AG20443 (cell line): Measurements from ENCODE around the gene CSTF3.
"Not testable (repeated sequence)": the region's sequence is repeated elsewhere in the genome, so short reads cannot be mapped to it uniquely, and the experiment has no call there.

Experiments used
- DNase-seq: peaks from one replicate; pipeline ENCODE4 v3.0.0; 2012; ENCODE audit warnings: low spot score, mixed read lengths

The CSTF3 gene

DNA sequence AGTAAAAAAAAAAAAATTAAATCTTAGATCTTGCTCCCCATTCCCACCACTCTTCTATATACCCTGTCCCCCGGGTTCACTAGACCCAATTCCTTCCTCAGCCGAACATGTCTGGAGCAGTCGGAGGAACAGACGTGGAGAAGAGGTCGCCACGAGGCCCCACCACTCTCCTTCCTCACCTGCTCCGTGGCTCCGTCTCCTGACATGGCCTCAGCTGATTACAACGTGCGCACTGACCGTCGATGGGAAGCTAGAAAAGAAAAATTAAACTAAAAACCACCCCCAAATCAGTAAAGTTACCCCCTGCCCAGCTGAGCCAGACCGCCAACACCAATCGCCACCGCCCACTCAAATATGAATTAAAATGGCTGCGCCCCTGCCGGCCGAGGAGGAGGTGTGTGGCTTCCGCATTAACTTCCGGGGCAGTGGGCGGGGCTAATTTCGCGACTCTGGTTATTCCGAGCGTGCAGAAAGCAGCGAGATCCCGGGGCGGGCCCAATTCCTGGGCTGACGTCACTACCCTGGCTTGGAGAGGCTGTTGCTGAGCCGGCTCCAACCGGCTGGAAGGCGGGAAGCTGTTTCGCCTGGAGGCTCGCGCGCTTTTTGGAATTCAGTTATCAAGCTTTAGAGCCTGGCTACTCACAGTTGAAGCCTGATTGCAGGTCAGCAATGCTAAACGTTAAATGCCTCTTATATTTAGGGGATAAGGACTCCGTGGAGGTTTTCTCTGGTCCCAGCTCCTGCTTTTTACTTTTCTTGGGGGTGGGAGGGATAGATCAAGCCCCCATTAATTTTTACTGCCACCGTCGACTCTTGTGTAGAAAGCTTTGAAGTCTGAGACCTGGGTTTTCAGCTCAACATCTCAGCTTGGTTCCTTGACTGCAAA is at the start of gene CSTF3:
Gene CSTF3, minus strand, starts transcription at position 361 of the 886 bp plus-strand sequence. Its CDS starts 155 bp downstream, at position 206.
- DNase-seq, result peak; percentile 99

DNA sequence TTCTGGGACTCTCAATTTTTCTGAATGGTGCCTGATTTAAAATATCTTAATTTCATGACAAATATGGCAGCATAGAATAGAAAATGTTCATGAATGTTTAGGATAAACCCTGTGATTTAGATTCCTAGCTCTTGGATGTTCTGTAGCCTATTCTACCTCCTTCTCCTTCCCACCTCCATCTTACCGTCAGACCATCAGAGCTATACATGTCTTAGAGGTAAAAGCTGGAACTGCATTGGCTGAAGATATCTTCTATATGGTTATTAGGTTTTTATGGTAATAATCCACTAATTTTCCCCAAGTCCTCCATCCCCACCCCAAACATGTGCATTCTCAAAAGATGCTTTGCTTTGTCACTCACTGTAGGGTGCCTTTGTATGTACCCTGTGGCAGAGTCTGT is 46.9 kb upstream of the CSTF3 start:
- no peak for DNase-seq

DNA sequence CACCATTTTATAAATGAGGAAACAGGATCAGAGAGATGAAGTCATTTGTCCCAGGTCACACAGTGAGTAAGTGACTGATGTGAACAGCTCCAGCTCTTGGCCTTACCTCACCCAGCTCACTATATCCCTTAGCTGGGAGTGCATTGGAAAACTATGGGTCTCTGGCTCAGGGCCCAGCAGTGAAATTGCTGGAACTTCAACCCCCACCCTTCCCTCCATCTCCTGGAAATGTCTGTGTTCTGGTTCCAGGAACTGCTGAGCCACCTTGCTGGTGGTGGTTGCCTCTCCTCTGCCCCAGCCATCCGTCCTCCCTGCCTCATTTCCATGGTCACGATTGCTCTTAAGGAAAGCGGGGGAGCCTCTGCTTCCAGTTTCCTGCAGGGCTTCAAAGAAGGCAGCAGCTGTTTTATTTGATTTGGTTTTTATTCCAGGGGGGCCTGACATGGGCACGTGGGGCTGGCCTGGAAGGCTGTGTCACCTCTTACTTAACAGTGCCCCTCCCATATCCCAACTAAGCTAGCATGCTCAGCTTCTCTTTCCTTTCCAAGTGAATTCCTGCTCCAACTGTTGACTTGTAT is 46.2 kb upstream of the CSTF3 start:
- peak; percentile 19 for DNase-seq

DNA sequence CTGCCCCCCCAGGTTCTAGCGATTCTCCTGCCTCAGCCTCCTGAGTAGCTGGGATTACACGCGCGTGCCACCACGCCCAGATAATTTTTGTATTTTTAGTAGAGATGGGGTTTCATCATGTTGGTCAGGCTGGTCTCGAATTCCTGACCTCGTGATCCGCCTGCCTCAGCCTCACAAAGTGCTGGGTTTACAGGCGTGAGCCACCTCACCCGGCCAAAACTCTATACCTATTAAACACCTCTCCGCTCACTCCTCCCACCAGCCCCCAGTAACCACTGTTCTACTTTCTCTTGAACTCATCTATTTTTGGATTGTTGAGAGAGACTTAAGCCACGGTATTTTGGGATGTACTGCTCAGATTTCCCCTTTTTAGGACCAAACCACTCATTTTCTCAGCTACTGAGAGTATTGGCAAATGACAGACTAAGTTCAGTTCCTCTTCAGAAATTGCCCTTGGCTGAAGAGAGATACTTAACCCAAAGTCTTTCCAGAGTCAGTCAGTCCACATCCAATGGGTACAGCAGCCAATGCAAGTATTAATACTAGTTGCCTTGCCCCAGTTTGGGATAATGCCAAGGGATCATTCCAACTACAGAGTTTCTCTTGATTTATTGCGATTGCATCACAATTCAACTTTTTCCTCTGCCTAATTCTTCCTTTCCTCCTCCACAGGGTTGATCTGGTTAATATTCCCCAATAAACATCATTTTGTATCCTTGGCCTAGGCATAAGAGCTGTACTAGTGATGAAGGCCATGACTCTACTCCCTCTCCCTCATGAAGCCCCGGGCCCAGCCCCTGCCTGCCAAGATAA is 36.8 kb upstream of the CSTF3 start:
- DNase-seq, result no peak

DNA sequence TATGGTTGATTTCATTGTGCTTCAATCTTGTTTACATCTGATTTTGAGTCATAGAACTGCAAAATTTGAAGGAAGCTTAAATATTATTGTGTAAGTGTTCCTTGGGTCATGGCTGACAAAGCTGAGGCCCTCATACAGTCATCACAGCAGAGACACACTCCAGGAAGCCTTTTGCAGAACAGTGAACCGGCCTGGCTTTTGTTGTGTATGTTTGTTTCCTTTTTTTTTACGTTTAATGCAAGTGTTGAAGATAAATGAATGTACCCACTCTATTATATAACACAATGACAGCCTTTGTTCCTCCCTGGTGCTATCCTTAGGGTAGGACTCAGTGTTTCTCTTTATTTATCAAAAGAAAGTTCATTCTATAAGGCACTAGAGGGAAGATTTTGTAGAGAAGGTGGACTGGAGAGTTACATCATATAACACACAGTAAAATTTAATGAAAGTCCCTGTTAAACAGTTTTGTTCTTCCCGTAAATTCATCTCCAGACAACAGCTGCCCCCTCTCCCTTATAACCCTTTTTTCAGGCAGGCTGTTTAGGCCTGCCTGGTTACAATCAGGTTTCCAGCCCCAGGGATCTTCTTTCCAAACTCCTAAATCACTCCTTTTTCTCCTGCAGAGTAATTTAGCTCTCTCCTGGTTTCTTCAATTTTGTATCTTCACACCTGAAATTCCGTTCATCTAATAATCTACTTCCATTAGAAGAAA is 34.3 kb upstream of the CSTF3 start:
- no peak for DNase-seq

DNA sequence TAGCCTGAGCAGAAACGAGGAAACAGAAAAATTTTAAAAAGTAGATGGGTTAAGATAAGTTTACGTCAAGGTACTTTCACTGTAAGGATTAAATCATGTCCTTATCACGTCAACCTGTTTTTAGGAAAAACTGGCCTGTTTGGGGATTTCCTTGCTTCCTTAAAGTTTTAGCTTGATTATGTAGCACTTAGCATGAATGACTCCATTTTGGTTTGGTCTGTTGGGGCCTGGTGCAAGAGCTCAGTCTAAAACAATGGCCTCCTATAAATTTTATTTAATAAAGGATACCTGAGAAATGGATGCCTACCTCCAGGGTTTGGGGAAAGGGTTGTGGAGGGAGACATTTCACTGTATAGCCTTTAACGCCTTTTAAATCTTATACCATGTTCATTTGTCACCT is 33.2 kb upstream of the CSTF3 start:
- no peak for DNase-seq

DNA sequence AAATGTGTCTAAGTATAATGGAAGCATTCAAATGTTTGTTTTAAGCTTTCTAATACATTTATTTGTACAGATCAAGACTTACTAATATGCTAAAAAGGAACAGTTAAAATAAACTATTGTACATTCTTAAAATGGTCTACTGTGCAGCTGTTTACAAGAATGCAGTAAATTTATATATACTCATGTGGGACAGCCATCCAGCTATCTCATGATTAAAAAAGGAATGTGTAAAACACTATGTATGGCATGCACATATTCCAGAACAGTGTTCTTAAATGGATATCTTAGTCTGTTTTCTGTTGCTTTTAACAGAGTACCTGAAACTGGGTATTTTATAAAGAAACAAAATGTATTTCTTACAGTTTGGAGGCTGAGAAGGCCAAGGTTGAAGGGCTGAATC is 30.2 kb upstream of the CSTF3 start:
- no peak for DNase-seq

DNA sequence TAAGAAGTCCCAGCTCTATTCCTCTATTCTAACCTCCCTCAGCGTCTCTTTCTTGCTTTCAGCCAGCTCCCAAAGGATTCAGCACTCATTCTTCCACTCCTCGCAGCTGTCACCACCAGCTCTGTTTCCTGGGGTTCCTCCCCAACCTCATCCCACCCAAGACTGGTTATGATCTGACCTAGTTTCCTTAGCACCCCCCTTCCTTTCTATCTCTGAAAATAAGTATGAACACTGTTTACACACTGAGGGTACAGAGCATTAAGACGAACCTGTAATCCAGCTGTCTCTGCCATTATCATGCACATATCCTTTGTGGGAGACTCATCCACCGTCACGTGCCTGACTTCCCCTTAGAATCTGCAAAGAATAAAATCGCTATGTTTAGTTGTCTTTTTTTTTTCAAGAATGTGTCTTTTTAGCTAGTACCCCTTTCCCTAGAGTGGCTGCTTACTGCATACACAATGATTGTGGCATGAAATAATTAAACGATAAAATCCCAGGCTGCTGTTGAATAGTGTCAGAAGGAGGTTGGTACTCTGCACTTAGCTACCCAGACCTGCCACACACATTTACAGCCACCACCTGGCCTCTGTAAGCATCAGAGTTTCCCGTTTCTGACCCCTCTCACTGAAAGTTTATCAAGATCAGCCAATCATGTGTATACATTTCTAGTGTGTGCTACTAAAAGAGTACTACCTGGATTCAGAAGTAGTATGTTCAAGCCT is 26.9 kb upstream of the CSTF3 start:
- no peak for DNase-seq

DNA sequence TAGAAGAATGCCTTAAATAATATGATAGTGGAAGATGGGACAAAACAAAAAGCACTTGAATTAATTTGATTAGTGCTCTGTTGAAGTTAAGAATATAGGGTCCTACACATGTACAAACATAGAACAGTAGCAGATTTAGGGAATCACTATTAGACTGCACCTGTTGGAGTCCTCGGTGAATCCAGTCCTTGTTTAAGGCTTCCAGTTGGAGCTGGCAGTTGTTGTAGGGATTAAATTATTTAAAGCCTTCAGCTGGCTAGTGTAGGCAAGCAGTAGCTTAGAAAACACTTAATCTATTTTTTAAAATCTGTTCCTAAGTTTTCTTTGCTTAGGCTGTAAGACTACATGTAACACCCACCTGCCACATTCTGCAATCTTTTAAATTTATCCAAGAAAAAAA is 24.5 kb upstream of the CSTF3 start:
- DNase-seq, result no peak

DNA sequence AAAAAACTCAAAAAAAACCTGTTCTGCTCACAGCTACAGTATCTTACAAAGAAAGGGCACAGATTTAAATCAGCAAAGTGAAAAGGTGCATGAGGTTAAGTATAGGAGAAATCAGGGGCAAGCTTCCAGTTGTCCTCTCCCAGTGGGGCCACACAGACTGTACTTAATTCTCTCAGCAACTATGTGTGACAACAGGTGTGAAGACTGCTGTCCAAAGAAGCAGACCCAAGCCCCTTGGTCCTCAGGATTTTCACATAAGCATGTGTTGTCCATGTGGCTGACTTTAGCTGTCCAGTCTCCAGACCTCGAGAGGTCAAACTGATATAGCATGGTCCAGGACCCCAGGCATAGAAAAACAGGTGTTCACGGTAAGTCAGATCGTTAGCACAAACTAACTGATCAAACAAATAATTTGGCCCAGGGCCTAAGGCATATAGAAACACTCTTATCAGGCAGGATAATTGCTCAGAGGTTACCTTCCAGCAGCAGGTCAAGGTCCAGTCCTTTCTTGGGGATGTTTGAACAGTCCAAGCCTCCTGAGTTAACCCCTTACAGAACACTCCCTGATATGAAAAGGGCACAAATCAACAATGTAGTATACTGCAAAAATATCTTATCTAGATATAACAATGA is 21.1 kb upstream of the CSTF3 start:
- no peak for DNase-seq

DNA sequence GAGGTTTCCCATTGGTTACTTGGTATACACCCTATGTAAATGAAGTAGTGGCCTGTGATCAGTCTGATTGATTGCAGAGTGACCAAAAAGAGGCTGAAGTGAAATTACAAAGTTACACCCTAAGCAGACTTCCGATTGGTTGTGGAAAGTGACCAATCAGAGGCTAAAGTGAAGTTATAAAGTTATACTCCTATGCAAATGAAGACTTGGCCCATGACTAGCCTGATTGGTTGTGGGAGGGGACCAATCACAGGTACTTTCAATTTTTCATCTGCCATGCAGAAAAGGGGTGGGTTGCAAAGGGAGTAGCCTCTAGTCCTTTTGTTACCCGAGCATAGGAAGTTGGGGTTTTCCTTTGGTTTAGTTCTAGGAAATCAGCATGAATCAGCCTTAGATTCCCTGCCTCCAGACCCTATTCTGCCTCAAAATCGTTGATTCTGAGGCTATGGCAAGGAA is 18.1 kb upstream of the CSTF3 start:
- DNase-seq, result no peak

DNA sequence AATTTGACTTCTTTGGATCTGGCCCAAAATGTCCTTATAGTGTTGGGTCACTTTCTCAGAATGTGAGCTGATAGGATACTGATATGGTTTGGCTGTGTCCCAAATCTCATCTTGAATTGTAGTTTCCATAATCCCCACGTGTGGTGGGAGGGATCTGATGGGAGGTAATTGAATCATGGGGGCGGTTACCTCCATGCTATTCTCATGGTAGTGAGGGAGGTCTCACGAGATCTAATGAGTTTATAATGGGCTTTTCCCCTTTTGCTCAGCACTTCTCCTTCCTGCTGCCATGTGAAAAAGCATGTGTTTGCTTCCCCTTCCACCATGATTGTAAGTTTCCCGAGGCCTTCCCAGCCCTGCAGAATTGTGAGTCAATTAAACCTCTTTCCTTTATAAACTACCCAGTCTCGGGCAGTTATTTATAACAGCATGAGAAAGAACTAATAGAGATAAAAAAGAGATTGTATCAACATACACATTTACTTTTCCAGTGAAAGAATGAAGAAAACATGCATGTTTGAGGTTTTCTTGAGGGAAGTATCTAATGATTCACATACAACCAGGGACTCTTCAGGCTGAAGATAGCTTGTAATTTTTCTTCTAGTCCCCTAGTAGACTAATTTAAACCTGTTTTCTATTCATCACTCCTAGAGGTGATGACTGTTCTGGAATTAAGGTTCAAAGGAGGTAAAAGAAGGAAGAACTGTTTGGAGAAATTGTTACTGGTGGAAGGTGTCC is 17.3 kb upstream of the CSTF3 start:
- no peak for DNase-seq

DNA sequence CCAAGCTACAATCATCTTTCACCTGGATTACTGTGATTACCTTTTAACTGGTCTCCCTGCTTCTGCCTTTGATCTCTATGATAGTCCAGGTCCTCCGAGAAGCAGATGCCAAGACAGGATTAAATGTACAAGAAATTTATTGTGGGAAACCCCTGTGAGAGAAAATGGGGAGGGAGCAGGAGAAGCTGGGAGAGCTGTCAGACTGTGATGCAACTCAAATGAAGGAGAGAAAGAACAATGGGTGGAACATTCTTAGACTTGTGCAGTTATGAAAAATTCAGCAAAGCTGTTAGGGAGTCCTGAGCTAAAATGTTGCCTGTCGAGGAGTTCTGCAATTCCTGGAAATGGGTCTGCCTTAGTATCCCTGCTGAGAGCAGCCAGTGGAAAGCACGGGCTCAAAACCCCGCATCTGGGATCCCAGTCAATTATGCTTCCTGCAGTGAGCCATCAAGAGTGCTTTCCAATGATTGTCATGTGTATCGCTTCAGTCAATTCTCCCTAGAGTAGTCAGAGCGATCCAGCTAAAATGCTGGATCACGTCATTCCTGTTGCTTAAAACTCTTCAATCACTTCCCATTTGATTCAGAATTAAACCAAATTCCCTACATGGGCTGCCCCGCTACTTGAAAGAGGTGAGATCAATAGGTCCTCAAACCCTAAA is 16.5 kb upstream of the CSTF3 start:
- no peak for DNase-seq

DNA sequence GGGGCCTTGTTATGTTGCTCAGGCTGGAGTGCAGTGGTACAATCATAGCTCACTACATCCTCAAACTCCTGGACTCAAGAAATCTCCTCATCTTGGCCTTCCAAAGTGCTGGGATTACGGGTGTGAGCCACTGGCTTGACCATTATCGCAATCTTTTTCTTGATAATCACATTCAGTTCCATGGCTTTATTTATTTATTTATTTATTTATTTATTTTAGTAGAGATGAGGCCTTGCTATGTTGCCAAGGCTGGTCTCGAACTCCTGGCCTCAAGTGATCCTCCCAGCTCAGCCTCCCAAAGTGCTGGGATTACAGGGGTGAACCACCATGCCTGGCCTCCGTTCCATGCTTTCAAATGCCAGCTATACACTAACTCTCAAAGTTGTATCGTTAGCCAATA is 15.5 kb upstream of the CSTF3 start:
- DNase-seq, result not testable (repeated sequence)

DNA sequence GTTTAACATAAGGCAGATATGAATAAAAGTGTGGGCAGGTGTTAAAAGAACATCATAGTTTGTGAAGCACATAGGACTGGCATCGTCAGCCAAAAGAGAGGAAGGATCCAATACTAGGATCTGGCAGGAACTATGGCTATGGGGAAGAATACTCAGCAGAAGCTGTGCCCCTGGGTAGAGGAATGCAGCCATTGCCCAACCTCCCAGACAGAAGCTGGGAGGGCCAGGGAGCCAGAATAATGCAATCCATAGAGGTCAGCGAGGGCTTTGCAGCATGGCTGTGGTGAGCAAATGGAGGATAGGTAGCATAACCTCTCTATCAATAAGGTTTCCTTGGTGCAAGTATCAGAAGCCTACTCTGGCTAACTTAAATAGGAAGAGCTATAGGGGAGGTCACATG is 11.7 kb upstream of the CSTF3 start:
- peak; percentile 74 for DNase-seq

DNA sequence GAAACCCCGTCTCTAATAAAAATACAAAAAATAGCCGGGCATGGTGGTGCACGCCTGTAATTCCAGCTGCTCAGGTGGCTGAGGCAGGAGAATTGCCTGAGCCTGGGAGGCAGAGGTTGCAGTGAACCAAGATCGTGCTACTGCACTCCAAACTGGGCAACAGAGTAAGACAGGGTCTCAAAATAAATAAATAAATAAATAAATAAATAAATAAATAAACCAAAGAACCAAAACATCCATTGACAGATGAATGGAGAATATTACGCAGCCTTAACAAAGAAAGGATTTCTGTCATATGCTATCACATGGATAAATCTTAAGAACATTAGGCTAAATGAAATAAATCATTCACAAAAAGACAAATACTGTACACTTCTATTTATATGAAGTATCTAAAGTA is 11.1 kb upstream of the CSTF3 start:
- DNase-seq, result no peak

DNA sequence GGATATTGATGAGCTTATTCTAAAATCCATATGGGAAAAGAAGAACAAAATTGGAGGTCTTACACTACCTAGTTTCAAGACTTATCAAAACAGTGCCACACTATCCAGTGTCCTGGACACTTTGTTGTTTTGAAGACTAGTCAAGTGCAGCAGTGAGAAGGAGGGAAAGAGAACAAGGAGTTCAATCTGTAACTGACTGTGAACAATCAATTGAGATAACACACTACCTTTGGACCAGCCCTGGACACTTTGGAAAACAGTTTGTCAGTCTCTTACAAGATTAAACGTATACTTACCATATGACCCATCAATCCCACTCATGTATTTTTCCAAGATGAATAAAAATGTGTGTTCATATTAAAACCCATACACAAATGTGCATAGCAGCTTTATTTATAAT is 10.0 kb upstream of the CSTF3 start:
- no peak for DNase-seq

DNA sequence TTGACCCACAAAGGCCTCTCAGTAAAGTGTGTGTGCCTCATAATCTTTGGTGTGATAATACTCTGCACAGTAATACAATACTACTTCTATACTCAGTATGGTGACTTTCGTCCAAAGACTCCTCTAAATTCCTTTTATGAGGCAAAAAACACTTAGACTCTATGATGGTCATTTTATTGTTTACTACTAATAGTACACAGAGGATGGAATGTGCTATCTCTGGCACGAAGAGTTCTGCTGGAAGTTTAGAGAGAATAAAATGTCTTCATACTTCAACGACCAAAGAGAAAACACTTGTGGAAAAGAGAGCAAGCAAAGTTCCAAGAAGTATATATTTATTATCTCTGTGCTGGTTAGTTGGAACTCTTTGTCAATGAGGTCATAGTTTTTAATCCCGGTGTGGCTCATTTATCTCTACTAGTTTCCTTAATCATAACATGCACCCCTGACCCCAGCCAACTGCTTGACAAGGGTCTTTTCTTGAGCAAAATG is 7.5 kb upstream of the CSTF3 start:
- DNase-seq, result peak; percentile 13

DNA sequence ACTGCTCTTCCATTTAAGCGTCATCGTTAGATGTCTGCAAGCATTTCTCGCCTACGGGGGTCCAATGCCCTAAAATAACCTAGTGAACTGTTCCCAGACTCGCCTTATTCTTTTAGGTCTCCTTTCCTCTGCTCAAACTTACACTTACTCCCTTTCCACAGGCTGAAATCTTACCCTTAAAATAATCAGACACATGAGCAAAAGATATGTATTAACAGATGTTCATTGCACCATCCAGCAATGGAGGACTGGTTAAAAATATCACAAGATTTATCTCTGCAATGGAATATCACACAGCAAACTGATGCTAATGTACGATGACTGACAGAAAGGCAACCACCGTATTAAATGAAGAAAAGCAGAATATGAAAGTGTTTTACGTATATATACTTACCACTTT is 1.6 kb upstream of the CSTF3 start:
- no peak for DNase-seq

DNA sequence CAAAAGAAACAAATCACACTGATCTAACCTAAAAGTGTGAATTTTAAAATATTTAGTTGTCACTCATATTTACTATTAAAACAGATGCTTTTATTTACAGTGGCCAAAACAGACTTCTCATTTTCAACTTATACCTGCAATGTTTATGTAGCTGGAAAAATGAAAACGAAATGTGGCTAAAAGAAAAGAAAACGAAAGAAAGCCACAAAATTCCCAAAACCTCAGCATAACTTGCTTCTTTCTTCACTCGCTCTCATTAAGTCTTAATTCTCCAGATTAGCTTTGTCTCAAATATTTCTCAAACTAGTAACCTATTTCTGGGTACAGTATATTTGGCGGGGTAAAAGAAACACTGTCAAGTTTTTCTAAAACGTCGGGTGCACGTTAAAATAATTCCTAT is 693 bp downstream of the CSTF3 start:
- no peak for DNase-seq
